HuH-7.5 (cell line): ENCODE measurements around the gene UBASH3A.
A peak's percentile ranks its signal among the peaks of the same experiment; 100 is the strongest.

Experiments used
- DNase-seq: peaks from one replicate; pipeline ENCODE4 v3.0.0; 2011; ENCODE audit warnings: low spot score

Gene UBASH3A

GRCh38 chr21:42403611-42404231 is at the start of gene UBASH3A:
Gene UBASH3A (plus strand): TSS chr21:42403902. CDS start chr21:42403946, 44 bp downstream.
- DNase-seq, result no peak

DNA sequence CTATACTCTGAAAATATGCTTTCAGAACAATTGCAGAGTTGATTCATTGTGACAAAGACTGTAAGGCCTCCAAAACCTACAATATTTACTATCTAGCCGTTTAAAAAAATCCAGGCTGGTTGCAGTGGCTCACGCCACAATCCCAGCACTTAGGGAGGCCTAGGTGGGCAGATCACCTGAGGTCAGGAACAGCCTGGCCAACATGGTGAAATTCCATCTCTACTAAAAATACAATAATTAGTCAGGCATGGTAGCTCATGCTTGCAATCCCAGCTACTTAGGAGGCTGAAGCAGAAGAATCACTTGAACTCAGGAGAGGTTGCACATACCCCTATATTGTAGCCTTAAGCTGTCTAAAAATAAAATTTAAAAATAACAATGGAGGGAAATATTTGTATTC is 47.7 kb upstream of the UBASH3A start:
- DNase-seq, result no peak

GRCh38 chr21:42356650-42357049 is 47.1 kb upstream of the UBASH3A start:
- no peak for DNase-seq

DNA sequence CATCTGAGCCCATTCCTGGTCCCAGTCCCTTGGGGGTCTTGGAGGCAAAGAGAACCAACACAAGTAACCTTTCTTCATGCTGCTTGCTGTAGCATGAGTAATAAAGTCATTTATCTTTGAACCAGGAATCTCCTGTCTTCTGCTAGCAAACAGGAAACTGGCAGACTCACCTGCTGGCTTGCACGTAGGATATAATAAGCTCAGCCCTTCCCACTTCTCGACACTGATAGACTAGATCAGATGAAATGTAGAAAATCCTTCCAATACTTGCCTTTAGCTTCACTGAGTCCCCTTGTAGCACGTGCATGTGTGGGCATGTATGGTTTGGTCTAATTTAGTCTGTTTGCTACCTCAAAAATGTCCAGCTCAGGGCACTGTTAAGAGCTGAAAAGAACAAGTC is 46.4 kb upstream of the UBASH3A start:
- DNase-seq, result no peak

DNA sequence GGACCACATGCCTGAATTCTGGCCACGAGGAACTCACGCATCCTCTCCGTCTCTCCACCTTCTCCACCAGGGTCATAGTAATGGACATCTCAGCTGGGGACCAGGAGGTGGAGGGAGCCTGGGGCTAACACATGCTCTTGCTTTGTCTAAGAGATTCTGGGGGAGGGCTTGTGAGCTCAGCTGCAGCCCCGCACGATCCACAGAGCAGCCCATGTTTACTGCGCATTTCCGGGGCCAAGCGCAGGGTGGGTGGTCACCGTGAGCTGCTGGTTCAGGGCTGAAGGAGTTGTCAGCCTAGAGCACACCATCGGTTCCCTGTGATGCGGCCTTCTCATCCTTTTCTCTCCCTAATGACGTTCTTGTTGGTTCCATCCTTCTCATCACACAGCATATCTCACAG is 45.4 kb upstream of the UBASH3A start:
- no peak for DNase-seq

DNA sequence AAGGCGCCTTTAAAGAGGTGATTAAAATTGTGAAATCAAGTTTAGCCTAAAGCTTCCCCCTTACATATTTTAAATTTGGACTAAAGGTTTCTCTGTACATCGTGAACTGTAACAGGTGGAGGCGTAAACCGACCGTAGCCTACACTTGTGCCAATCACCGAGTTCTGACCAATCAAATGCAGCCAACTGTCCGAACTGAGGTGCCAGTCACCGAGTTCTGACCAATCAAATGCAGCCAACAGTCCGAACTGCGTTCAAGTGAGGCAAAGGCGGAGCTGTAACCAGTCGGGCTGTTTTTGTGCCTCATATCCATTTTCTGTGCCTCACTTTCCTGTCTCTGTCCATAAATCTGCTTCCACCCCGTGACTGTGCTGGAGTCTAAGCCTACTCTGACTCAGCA is 44.8 kb upstream of the UBASH3A start:
- DNase-seq, result no peak

- no peak for DNase-seq
Measured at GRCh38 chr21:42360317-42360716, 43.4 kb upstream of the UBASH3A start.

GRCh38 chr21:42361286-42361685 is 42.4 kb upstream of the UBASH3A start:
- DNase-seq, result no peak

GRCh38 chr21:42362198-42362597 is 41.5 kb upstream of the UBASH3A start:
- no peak for DNase-seq

- no peak for DNase-seq
Measured at GRCh38 chr21:42362700-42363099, 41.0 kb upstream of the UBASH3A start.

DNA sequence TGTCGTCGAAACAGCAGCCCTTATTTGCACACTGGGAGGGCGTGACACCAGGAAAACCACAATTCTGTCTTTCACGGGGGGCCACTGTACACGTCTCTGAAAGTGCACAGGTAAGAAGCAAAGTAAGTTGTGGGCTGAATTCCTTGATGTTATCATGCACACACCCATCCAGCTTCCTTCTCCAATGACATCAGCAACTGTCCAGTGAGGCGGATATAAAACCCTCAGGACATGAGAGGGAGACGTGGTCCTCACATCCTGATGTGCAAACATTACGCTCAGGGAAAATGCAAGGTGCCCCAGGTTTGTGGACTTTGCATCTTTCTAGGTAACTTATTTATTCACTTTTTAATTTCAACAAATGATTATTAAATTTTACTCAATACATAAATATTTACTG is 40.4 kb upstream of the UBASH3A start:
- no peak for DNase-seq

DNA sequence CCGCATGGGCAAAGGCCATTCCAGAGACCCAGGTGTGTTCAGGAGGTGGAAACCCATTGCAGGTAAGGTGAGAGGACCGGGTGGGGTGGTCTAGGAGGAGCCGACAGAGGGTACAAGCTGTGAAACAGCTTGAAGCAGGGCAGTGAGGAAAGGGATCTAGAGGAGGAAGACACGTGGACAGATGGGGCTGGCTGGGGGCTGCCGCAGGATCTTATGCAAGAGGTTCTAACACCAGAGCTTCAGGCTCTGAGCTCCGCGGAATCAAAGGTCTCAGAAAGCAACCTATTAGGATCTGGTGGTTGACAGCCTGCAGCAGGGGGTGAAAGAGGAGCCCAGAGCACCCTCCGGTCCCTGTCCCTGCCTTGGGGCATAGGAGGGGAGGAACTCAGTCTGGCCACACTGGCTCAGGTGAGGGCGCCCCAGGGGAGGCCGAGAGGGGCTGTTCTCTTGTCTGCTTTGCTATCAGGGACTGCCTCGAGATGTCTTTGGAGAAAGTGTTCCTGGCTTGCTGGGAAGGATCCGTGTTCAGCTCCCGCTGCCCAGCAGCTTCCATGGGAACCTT is 39.3 kb upstream of the UBASH3A start:
- DNase-seq, result no peak

DNA sequence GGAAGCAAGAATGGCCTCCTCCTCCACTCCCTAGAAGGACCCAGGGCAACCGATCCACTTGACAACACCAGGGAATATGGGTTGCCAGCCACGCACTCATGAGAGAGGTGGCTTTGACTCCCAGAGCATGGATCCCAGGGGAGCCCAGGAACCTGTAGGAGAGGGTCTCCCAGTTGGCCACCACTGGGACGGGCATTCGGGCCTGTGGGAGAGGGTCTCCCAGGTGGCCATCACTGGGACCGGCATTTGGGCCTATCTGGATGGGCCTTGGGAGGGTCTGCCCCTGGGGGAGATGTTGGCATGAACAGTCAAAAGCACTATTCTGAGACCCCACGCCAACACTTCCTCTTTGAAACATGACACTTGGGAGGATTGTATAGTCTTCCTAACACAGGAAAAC is 37.9 kb upstream of the UBASH3A start:
- no peak for DNase-seq

DNA sequence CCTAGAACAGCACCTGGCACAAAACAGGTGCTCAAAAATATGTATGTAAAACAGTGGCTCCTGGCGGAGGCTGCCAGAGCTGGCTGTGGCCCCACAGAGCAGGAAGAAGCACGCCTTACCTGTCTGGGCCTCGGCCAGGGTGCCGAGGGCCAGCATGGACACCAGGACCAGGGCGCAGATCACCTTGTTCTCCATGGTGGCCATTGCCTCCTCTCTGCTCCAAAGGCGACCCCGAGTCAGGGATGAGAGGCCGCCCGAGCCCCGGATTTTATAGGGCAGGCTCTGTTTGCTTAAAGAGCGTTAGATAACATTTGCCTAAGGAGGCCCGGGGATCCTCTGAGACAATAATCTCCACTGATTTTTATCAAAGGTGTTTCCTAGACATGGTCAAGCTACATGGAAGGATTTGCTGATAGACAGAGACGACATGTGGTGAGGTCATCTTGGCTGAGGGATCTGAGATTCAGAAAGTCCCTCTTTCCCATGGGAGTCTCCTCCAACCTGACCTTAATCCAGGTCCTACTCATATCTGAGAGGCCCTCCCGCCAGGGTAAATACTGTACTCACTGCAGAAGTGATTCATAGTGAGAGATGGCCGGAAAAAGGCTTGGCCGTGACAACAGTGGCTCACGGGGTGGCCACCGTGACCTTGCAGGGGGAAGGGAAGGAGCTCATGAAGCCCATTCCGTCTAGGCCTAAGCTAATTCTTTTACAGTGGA is 37.3 kb upstream of the UBASH3A start, which contains the start of gene TFF1:
TSS of gene TFF1 (minus strand) at position 244 of the 719 bp plus-strand sequence. CDS start at position 204, 40 bp downstream.
- DNase-seq, result peak; percentile 62

DNA sequence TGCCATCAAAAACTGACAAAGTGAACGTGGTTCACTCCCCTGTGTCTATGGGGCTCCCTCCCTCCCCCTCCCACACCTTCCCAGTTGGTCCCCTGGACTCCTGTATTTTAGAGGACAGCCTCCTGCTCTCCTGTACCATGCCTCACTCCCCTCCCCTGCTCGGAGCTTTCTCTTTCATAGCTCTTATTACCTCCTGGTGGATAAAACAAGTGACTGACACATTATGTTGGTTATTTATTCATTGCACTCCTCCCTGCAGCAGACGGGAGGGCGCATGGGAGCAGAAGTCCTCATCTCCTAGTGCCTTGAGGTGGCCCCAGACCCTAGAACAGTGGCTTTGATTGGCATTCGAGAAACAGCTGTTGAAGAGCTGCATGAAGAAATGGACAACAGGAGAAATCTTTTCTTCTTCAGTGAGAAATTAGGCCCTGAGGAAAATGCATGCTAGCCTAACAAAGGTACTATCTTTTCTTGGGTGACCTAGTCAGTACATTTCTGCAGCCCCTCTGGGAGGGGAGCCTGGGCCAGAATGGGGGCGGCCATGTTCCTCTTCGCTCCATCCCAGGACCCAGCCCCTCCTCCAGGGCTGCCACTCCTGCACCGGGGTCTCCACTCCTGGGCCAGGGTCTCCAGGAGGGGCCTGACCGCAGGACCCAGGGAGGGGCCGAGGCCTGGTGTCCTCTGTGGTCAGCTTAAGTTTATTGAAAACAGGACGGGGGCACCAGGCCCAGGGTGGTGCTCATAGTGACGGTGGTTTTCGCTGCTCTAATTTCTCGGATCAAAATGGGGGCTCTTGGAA is 36.1 kb upstream of the UBASH3A start:
- DNase-seq, result no peak

DNA sequence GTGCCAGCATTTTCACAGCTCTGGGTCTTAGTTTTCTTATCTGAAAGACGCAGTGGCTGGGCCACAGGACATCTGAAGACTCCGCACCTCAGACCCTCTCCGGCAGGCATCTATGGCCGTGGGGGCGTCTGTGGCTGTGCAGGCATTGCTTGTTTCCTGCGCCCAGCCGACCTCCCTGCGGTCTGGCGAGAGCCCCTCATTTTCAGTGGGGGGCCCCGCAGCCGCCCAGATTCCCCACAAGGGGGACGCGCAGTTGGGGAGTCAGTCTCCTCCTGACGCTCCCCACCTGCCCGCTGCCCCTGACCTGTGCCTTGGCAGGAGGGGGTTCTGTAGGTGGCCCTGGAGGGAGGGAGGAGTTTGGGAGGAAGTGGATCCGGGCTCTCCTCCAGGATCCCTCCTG is 33.9 kb upstream of the UBASH3A start:
- no peak for DNase-seq

DNA sequence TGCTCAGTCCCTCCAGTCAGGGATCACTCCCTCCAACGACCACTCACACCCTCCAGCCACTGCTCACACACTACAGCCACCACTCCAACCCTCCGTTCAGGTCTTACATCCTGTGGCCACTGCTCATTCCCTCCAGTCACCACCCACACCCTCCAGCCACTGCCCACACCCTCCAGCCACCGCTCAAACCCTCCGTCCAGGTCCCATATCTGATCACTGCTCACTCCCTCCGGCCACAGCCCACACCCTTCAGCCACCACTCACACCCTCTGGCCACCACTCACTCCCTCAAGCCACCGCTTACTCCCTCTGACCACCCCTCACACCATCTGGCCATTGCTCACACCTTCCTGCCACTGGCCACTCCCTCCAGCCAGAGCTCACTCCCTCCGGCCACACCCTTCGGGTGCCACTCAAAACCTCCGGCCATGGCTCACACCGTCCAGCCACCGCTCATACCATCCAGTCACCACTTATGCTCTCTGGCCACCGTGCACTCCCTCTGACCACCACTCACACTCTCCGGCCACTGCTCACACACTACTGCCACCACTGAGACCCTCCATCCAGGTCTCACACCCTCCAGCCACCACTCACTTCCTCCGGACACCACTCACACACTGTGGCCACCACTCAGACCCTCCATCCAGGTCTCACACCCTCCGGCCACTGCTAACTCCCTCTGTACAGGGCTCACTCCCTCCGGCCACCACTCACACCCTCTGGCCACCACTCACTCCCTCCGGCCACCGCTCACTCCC is 32.6 kb upstream of the UBASH3A start:
- DNase-seq, result no peak

- no peak for DNase-seq
Measured at GRCh38 chr21:42373196-42373907, 30.4 kb upstream of the UBASH3A start.

DNA sequence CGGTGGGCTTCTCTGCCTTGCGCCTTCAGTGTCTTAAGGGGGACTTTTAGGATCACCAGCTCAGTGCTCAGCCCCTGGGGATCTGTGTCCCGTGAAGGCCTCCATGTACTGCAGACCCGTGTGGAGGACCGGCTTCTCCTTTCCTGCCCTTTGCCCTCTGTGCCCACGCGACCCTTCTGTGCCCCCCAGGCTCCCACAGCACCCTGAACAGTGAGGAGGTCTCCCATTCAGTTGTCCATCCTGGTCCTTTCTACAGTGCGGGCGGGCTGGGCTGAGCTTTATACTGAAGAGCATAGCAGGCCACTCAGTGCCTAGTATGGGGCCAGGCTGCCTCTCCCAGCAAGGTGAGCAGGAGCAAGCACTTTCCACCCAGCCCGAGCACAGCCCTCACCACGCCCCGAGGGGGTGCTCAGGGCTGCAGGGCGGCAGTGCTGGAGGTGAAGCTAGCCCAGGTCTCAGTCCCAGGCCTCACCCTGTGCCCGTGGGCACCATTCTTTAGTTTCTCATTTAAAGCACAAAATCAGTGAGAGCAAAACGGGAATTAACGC is 29.7 kb upstream of the UBASH3A start:
- no peak for DNase-seq

- no peak for DNase-seq
Measured at GRCh38 chr21:42374457-42374856, 29.2 kb upstream of the UBASH3A start.
